GM21825 (cell line): ENCODE measurements around the gene ETDB.
"Not testable (repeated sequence)": the region's sequence is repeated elsewhere in the genome, so short reads cannot be mapped to it uniquely, and the experiment has no call there.

Source experiments
- ATAC-seq: cut with Tn5 transposase; IDR thresholded peaks from one replicate; pipeline ENCODE4 v1.9.1; 2021; ENCODE audit warnings: mild to moderate bottlenecking, moderate library complexity; ENCODE audit not compliant: unreplicated experiment

The ETDB gene

DNA sequence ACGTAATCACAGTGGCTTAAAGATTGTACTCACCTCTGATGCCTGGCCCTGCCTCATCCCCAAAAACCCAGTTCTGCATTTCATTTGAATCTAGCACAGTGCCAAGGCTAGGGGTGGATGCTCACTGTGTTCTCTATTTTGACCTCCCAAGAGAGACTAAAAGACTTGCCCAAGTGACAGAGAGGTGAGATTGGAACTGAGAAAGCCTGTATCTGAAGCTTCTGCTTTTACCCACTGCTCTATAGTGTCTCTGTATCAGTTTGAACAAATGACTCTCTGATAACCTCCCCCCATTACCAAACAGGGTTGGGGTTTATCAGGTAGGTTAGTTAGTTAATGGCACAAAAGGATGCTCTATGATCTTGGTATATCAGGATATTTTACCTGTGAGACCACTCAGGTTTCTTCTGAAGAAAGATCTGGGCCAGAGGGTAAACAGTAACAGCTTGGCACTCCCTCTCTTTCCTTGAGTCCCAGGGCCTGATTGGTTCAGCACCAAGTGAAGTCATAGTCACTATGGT lies at the start of gene ETDB:
Gene ETDB, minus strand, starts transcription at position 471 of the 521 bp plus-strand sequence. CDS start 1,265 bp downstream, outside the sequence.
- not testable (repeated sequence) for ATAC-seq

DNA sequence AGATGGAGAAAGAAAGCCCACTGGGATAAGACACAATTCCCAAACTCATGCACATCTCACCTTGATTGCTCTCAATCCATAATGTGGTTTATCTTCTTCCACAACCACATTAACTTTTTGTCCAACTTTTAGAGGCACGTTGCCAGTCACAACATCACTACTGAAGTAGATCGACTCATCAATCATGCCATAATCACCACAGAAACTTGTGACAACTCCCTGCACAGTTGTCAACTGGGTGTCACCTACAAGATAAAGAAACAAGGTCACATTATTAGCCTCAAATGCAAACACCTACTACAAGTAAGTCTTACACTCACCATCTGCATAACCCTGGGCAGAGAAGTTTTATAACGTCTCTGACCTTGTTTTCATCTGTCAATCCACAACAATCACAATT lies 49.2 kb upstream of the ETDB start:
- ATAC-seq: not testable (repeated sequence)

- ATAC-seq: no peak
Observed at GRCh38 chrX:135168486-135168885, 48.2 kb upstream of the ETDB start.

DNA sequence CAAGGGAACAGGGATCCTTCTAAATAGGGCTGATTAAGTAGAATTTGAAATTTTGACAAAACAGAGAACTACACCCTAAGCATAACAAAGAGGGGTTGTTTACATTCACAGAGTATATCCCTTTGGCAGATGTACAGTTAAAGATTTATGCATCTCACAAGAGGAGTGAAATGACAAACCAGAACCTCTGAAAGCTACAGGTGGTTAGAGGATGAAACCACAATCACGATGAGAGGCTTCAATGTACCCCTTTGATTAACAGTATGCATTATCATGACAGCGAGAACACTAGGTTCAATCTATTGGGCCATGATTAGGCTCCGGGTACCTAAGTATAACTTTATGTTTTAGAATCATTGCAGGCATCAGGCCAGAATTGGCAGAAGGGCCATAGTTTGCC lies 34.4 kb upstream of the ETDB start:
- ATAC-seq: not testable (repeated sequence)

DNA sequence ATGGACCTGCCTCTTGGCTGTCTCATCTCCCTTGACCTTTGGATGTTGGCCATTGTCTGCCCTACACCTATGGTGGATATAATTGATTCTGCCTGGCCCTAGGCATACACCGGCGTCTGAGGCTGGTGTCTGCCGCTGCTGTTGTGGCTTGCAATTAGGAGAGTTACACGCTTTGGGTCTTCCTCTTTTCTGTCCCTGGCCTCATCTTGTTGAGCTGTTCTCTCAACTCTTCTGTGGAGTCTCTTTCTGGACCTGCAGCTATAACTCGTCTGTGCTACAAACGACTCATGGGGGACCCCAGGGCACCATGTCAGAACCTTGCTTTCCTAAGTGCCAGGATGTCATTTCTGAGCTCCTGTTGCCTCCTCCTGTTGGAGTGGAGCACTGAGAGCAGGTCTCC lies 5.8 kb upstream of the ETDB start:
- ATAC-seq: not testable (repeated sequence)

- not testable (repeated sequence) for ATAC-seq
Observed at GRCh38 chrX:135116064-135116463, 4.3 kb downstream of the ETDB start.

DNA sequence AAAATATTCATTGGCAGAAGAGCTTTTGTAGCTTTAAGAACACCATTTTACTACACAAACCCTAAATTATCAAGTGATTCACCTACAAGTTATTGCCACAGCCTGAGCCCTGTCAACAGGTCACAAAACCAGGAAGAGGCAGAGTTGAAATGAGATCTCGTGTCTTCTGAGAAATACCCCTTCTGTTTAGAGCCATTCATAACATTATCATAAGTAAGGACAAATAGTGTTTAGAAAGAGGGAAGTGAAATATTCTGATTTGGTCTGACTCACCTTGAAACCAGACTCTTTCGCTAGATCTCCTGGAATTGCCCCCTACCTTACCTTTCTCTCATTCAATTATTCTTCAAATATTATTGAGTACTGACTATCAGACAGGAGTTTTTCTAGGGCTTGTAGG lies 5.9 kb downstream of the ETDB start:
- ATAC-seq: peak; percentile 95

DNA sequence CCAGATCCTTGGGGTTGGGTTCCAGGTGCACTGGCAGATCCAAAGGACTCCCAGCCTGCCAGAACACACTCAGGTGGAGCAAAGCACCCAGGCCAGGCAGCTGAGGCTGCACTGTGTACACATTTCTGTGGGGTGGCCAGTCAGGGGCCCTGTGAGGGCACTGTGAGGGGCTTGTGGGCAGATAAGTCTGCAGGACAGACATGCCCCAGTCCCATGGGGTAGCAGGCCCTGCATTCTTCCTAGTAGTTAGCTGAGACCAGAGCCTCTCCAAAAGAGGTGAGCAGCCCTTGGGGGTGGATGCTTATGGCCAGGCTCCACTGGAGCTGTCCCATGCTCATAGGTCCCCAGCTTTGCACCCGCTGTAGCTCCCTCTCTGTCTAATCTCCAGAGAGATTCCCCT lies 7.6 kb downstream of the ETDB start:
- no peak for ATAC-seq

DNA sequence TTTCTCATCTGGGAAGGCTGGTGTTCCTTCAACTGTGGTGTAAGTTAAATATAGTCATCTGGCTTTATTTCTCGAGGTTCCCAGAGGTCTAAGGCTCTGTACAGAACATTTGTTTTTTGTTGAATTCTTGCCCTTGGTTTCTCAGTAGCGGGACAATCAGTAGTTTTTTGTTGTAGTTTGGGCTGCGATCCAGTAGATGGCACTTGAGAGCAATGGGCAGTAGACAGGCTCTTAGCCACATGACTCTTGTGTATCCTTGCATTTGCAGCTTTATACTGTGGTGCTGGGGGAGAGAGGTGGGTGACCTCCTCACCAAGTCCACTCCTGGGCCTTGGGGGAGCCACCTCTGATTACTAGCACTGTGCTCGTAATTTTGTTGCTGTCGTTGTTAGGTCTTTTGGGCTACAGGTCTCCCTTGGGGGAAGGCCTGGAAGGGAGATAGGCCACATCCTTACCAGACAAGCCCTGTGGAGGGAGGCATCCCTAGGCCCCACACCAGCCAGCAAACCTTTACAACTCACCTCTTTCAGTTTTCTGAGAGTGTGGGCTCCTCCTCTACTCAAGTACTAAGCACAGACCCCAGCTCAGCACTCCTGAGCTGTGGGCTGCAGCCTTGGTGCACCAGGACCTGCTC lies 8.1 kb downstream of the ETDB start:
- no peak for ATAC-seq

- no peak for ATAC-seq
Observed at GRCh38 chrX:135109554-135109953, 10.8 kb downstream of the ETDB start.

DNA sequence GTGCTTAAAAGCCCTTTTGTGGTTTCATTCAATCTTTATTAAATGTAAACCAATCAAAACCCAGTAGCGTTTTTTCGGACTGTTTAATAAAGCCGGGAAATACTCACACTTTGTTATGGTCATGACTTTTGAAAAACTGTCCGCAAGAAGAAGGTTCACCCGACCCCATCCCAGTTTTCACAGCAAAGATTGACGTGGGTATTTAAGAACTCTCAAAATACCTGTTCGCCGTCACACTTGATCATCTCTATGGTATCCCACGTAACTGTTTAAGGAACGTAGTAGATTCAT lies 20.9 kb downstream of the ETDB start:
- ATAC-seq: no peak

DNA sequence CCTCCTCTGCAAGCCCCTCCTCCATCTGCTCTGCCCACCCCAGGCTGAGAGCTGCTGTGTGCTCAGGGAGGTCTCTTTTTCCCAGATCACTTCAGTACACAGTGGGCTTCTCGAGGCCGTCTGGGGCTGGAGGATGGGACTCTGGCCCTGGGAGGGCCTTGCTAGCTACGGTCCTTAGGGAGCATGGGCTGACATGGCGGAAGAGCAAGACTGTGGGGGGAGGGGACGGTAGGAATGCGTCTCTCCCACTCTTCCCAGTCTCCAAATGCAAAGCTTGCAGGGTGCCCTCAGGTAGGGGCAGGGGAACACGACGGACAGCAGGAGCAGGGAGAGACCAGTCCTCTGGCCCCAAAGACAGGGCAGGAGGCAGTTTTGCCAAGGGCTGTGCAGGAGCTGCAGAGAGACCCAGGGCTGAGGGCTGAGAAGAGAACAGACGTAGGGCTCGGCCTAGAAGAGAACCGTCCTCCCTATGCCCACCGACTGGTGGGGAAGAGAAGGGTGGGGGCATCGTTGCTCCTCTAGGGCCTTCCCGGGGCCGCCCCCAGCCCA lies 23.1 kb downstream of the ETDB start:
- not testable (repeated sequence) for ATAC-seq

GRCh38 chrX:135095715-135096114 lies 24.6 kb downstream of the ETDB start:
- no peak for ATAC-seq

DNA sequence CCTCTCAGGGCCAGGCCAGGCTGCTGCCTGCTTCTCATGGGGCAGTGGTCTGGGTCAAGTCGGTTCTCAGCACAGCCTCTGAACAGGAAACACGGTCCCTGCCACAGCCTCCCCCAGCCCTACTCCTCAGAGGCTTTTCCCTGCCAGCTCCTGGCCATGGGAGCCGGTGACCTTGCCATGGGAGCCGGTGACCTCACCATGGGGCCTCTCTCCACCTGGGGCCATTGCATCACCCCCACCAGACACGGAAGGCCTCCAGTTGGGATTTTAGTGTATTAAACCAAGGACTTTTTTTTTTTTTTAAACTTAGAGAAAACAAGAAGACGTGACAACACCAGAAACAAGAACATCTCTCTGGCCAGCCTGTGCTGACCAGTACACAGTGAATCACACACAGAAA lies 25.6 kb downstream of the ETDB start:
- no peak for ATAC-seq

DNA sequence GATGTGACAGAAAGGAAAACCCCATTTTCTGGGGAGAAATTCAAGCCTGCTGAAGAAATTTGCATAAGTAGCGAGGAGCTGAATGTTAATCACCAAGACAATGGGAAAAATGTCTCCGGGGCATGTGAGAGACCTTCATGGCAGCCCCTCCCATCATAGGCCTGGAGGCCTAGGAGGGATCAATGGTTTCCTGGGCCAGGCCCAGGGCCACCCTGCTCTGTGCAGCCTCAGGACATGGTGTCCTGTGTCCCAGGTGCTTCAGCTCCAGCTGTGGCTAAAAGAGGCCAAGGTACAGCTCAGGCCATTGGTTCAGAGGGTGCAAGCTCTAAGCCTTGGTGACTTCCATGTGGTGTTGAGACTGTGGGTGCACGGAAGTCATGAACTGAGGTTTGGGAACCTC lies 31.2 kb downstream of the ETDB start:
- ATAC-seq: no peak

- ATAC-seq: no peak
Observed at GRCh38 chrX:135087867-135088266, 32.5 kb downstream of the ETDB start.

- peak; percentile 78 for ATAC-seq
Observed at GRCh38 chrX:135086197-135086854, 34.0 kb downstream of the ETDB start.

- no peak for ATAC-seq
Observed at GRCh38 chrX:135081693-135082404, 38.5 kb downstream of the ETDB start.
